Activated T-cell treated with anti-CD3 and anti-CD28 coated beads, Interleukin-2, amount 50 U/mL, for 72 hours (primary cell): ENCODE data around the gene SHROOM3. TPM values are rescaled to one million over a fixed set of nuclear protein-coding genes. Genes with fewer than 3 reads are reported as not detected.

Experiments
- ATAC-seq, 2 donors: fragments of 150-1000 bp; cut with Tn5 transposase; replicated peaks in 1 of 2; 2 replicates each; pipeline ENCODE4 v1.10.0; 2021; ENCODE audit warnings: moderate library complexity in 2 of 2, mild to moderate bottlenecking in 1 of 2
- DNase-seq, 2 donors: peaks; one replicate each; pipeline ENCODE4 v3.0.0; 2021 to 2022; ENCODE audit warnings: mixed read lengths in 1 of 2
- H3K27ac Mint-ChIP-seq: one replicate; pipeline ENCODE4 v1.8.0; 2022; ENCODE audit warnings: mild to moderate bottlenecking, moderate library complexity, mixed read lengths
- H3K27me3 Mint-ChIP-seq: one replicate; pipeline ENCODE4 v1.8.0; 2022; ENCODE audit warnings: low read depth, mixed read lengths
- H3K36me3 Mint-ChIP-seq, 2 donors: one replicate each; pipeline ENCODE4 v1.8.0; 2022; ENCODE audit warnings: mixed read lengths in 2 of 2, mild to moderate bottlenecking in 1 of 2; ENCODE audit not compliant: insufficient read depth in 2 of 2
- H3K4me1 Mint-ChIP-seq: one replicate; pipeline ENCODE4 v1.8.0; 2022; ENCODE audit warnings: low read depth, mixed read lengths
- H3K4me3 Mint-ChIP-seq, 2 donors: one replicate each; pipeline ENCODE4 v1.8.0; 2022; ENCODE audit warnings: mild to moderate bottlenecking in 2 of 2, mixed read lengths in 2 of 2, moderate library complexity in 2 of 2
- H3K9me3 Mint-ChIP-seq, 2 donors: one replicate each; pipeline ENCODE4 v1.8.0; 2022; ENCODE audit warnings: mixed read lengths in 2 of 2
- total RNA-seq, 2 donors: library from RNA; stranded (reverse); gene quantifications; one replicate each; pipeline ENCODE4 v1.2.3, GENCODE V29; 2022

SHROOM3 gene
- total RNA-seq, 2 donors from 2014 or later: 0.09 to 0.10 TPM

DNA sequence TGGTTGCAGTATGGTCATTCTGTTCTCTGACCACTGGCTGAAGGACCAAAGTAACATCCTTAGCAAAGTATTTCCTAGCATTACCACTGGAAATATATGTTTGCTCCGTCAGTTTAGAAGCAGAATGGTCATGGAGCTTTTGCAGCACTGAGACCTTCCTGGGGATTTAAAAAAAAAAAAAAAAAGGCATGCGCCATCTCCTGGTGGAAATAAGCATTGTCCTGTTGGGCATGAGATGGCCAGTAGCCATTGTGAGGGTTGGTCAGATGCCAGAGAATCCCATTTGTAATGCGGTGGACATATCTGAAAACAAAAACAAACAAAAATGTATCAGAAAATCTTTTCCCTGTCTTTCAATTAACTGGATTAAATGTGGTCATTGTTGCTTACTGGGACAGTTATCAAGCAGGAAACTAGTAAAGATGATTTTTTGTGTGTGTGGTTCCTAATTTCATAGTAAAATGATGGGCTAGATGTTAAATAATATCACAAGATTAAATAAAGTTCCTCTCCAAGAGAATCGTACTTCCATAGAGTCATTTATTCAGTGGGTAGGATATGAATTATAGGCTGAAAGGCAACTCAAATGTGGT lies 323.4 kb downstream of the SHROOM3 start:
- DNase-seq: no peak

DNA sequence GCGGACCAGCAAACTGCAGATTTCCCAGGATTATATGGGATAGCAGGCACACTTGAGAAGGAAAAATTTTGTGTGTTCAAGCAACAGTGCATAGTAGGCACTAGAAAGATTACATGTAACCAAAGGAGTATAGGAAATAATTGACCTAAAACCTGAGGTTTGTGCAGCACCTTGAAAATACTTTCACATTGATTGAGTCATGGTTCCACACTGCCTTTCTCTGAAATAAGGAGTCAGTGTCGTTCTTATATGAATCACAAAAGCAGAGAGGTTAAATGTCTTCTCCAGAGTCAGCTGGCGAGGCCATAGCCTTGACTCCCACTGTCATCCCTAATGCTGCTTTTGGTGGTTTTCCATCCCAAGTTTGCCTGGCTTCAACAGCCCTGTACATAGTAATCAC lies 324.0 kb downstream of the SHROOM3 start:
- no peak overlapping the region for H3K27ac Mint-ChIP-seq
- ATAC-seq (peak; percentile 91 to 94), DNase-seq (peak in 1 of 2 donors; percentile 15)
- peaks cover 21% of the 10 kb centered on the region for H3K4me1 Mint-ChIP-seq
- H3K9me3 Mint-ChIP-seq: no peaks in the 10 kb centered on the region
- no peaks in the 10 kb centered on the region for H3K36me3 Mint-ChIP-seq
- H3K4me3 Mint-ChIP-seq: no peak overlapping the region
- peaks cover 32% of the 10 kb centered on the region for H3K27me3 Mint-ChIP-seq

More for the DNA sequence above, 323.4 kb downstream of the SHROOM3 start:
- H3K4me1 Mint-ChIP-seq: peaks cover 21% of the 10 kb centered on the region
- no peak overlapping the region for H3K4me3 Mint-ChIP-seq
- no peaks in the 10 kb centered on the region for H3K9me3 Mint-ChIP-seq
- H3K27me3 Mint-ChIP-seq: peaks cover 33% of the 10 kb centered on the region
- no peaks in the 10 kb centered on the region for H3K36me3 Mint-ChIP-seq
- no peak overlapping the region for H3K27ac Mint-ChIP-seq
- ATAC-seq: no peak

DNA sequence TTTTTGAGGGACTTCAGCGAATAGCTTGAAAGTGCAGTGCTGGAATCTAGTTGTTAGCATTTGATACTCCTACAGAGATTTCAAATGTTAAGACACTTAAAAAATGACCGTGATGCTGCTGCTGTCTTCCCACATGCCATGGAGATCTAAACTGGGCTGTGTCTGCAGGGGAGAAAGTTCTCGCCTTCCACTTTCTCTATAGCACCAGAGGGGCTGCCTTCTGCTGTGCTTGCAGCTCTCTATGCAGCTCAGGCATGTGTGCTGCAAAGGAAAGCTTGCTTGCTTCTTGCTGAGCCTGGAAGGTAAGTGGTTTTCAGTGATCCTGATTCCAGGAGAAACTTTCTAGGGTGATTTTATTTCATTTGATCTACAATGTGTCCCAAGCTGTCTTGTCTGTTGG lies 325.2 kb downstream of the SHROOM3 start:
- H3K36me3 Mint-ChIP-seq: no peaks in the 10 kb centered on the region
- peaks cover 35% of the 10 kb centered on the region for H3K27me3 Mint-ChIP-seq
- DNase-seq (no peak), ATAC-seq (no peak)
- no peak overlapping the region for H3K27ac Mint-ChIP-seq
- peaks cover 21% of the 10 kb centered on the region for H3K4me1 Mint-ChIP-seq
- H3K9me3 Mint-ChIP-seq: no peaks in the 10 kb centered on the region
- H3K4me3 Mint-ChIP-seq: no peak overlapping the region

DNA sequence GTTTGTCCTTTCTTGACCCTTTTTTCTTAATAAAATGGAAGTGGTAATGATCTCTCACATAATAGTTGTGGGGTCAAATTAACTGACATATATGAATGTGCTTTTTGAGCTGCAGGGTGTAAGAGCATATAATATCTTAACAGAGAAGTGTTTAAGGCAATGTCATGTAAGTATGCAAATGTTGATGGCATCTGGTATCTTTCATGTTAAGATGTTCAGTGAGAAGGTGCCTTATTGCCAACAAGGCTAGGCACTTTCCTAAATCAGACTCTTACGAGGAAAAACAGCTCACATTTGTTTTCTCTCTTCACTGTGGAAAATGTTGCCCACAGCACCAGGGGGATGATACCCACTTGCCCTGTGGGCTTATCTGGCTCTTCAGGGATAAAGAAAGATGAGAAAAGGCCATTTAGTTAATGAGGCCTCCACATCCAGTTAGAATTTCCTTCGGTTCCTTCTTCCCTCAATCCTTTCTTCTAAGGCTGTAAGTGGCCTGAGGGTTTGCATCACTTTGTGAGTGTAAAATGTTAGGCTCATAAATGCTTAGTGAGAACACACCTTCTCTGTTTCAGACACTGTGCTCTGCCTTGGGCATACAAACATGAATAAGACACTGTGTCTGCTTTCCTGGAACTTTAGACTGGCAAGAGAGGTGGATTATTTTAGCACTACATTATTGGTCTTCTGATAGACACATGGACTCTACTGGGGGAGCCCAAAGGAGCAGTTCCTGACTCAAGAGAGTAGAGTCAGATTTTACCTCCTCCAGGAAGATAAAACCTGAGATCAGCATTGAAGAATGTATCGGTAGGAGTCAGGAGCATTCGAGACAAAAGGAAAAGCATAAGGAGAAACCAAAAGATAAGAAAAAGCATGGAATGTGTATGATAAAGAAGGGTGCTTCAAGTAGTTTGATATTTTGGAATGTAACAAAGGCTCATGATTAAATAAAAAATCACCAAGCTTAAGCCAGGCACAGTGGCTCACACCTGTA lies 327.4 kb downstream of the SHROOM3 start:
- no peak overlapping the region for H3K27ac Mint-ChIP-seq
- peaks cover 36% of the 10 kb centered on the region for H3K27me3 Mint-ChIP-seq
- no peak for DNase-seq

DNA sequence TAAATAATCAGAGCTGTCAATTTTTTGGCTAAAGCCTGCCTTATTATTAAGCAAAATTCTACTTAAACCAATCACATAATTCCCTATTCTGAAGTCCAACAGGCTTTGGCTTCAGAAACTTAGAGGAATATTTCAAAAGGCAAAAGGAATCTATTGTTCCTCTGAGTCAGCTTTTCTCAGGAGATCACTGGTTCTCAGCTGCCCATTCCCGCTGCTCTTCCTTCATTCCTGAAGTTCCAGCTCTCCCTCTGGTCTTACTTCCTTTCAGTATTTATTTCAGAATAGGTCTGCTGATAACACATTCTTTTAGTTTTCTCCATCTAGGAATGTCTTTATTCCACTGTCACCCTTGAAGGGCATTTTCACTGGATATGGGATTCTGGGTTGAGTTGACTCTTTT lies 329.2 kb downstream of the SHROOM3 start:
- H3K9me3 Mint-ChIP-seq: no peaks in the 10 kb centered on the region
- DNase-seq (no peak), ATAC-seq (no peak)
- peaks cover 36% of the 10 kb centered on the region for H3K27me3 Mint-ChIP-seq
- peaks cover 4% of the 10 kb centered on the region for H3K4me1 Mint-ChIP-seq
- H3K27ac Mint-ChIP-seq: no peak overlapping the region
- no peaks in the 10 kb centered on the region for H3K36me3 Mint-ChIP-seq
- H3K4me3 Mint-ChIP-seq: no peak overlapping the region

More for the DNA sequence above, 327.4 kb downstream of the SHROOM3 start:
- H3K9me3 Mint-ChIP-seq: no peaks in the 10 kb centered on the region
- no peak overlapping the region for H3K4me3 Mint-ChIP-seq
- no peaks in the 10 kb centered on the region for H3K36me3 Mint-ChIP-seq
- no peak for ATAC-seq
- peaks cover 21% of the 10 kb centered on the region for H3K4me1 Mint-ChIP-seq

DNA sequence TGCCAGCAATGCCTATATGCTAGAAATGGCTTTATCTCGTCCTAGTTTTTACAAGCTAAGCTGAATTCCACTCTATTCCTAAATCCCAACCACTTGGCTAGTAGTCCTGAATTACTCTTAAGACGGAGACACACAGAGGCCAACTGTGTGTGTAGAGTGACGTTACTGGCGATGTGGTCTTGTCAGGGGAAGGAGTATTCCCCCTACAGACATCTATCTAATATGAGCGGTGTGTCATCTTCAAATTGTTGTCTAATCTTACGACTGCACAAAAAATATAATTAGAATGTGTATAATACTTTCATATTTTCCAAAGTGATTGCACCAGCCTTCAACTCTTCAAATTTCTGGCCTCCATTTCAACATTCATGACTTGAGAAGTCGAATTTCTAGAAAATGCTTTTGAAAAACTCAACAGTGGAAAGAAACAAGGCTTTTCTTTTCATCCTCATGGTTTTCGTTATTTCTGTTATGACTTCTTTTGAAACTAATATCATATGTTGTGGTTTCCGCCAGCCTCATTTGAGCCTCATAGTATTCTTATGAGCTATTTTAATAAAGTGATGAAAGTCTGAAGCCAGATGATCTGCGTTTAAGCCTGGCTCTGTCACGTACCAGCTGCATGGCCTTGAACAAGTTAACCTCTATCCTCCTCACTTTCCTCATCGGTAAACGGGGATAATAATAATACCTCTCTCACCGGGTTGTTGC lies 330.6 kb downstream of the SHROOM3 start:
- H3K9me3 Mint-ChIP-seq: no peaks in the 10 kb centered on the region
- peak in 1 of 2 donors; percentile 65 for ATAC-seq
- peaks cover 36% of the 10 kb centered on the region for H3K27me3 Mint-ChIP-seq
- DNase-seq: no peak
- H3K4me1 Mint-ChIP-seq: no peaks in the 10 kb centered on the region
- H3K36me3 Mint-ChIP-seq: no peaks in the 10 kb centered on the region
- H3K4me3 Mint-ChIP-seq: no peak overlapping the region
- H3K27ac Mint-ChIP-seq: no peak overlapping the region

GRCh38 chr4:76767983-76768382 lies 333.0 kb downstream of the SHROOM3 start:
- Mint-ChIP-seq H3K36me3 (no peaks in the 10 kb centered on the region), H3K27me3 (peaks cover 27% of the 10 kb centered on the region), H3K4me3 (no peak overlapping the region), H3K27ac (no peak overlapping the region), H3K4me1 (peaks cover 7% of the 10 kb centered on the region), H3K9me3 (no peaks in the 10 kb centered on the region)
- no peak for DNase-seq
- no peak for ATAC-seq

- Mint-ChIP-seq H3K4me3 (no peak overlapping the region), H3K36me3 (no peaks in the 10 kb centered on the region), H3K9me3 (no peaks in the 10 kb centered on the region), H3K4me1 (peaks cover 8% of the 10 kb centered on the region), H3K27me3 (peaks cover 9% of the 10 kb centered on the region), H3K27ac (no peak overlapping the region)
- ATAC-seq: peak; percentile 32 to 38
- no peak for DNase-seq
Observed at GRCh38 chr4:76772498-76773106, 337.6 kb downstream of the SHROOM3 start.

DNA sequence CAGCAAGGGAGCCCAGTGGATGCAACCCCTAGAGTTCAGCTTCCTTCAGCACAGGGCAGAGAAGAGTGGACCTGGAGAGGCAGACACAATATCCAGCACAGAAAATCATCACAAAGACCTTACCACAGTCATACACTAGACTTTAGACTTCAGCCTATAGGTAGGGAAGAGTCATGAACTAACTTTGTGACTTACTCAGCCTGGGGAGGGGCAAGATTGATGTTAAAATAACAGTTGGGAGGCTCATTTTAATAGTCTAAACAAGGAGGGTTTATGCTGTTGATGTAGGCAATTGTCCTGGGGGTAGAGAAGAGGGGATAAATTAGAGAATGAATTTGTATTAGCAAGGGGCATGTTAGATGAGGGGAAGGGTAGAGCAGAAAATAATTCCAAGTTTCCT lies 338.7 kb downstream of the SHROOM3 start:
- H3K27ac Mint-ChIP-seq: no peak overlapping the region

GRCh38 chr4:76779740-76780459 lies 344.9 kb downstream of the SHROOM3 start:
- H3K27me3 Mint-ChIP-seq: peaks cover 8% of the 10 kb centered on the region
- H3K9me3 Mint-ChIP-seq: no peaks in the 10 kb centered on the region
- H3K4me1 Mint-ChIP-seq: peaks cover 7% of the 10 kb centered on the region
- H3K27ac Mint-ChIP-seq: no peak overlapping the region
- no peaks in the 10 kb centered on the region for H3K36me3 Mint-ChIP-seq
- DNase-seq: no peak
- ATAC-seq: no peak
- no peak overlapping the region for H3K4me3 Mint-ChIP-seq

More for the DNA sequence above, 338.7 kb downstream of the SHROOM3 start:
- no peak for ATAC-seq
- peaks cover 9% of the 10 kb centered on the region for H3K27me3 Mint-ChIP-seq
- H3K4me3 Mint-ChIP-seq: no peak overlapping the region
- H3K36me3 Mint-ChIP-seq: no peaks in the 10 kb centered on the region
- DNase-seq: no peak
- peaks cover 8% of the 10 kb centered on the region for H3K4me1 Mint-ChIP-seq
- H3K9me3 Mint-ChIP-seq: no peaks in the 10 kb centered on the region

- H3K9me3 Mint-ChIP-seq: no peaks in the 10 kb centered on the region
- H3K27me3 Mint-ChIP-seq: peaks cover 8% of the 10 kb centered on the region
- H3K4me1 Mint-ChIP-seq: peaks cover 7% of the 10 kb centered on the region
- no peak overlapping the region for H3K27ac Mint-ChIP-seq
- H3K36me3 Mint-ChIP-seq: no peaks in the 10 kb centered on the region
- DNase-seq (no peak), ATAC-seq (no peak)
- H3K4me3 Mint-ChIP-seq: no peak overlapping the region
Observed at GRCh38 chr4:76780781-76781697, 346.0 kb downstream of the SHROOM3 start.
